H1 (cell line): ENCODE measurements around the gene SAMMSON. TPM values are rescaled to one million over a fixed set of nuclear protein-coding genes. Genes with fewer than 3 reads are reported as not detected.

ENCODE experiments used
- CTCF ChIA-PET: fragments of 300-600 bp; sonication (Branson Sonifier 250); formaldehyde crosslinking; loops from one replicate; lab custom pipeline; 2021; ENCODE audit not compliant: partially characterized antibody; lab: Charles Lee
- POLR2A ChIA-PET: fragments of 300-600 bp; sonication (Branson Sonifier 250); formaldehyde crosslinking; loops from one replicate; lab custom pipeline; 2021; ENCODE audit warnings: inconsistent platforms; ENCODE audit not compliant: partially characterized antibody; lab: Charles Lee
- DNase-seq, 2 experiments: peaks; one replicate each; pipeline versions ENCODE4 v3.0.0 to v3.0.0-alpha.2; 2010 to 2022; ENCODE audit warnings: low spot score in 2 of 2, low read depth in 1 of 2, mixed read lengths in 1 of 2
- FAIRE-seq: peaks from 2 replicates; lab custom pipeline; 2011; peaks lifted over from hg19 to GRCh38; lab: Jason Lieb, UNC
- H2AFZ ChIP-seq: 2 replicates; pipeline ENCODE4 v1.8.1; 2012; ENCODE audit warnings: low read length, inconsistent platforms
- H2AK5ac ChIP-seq: 2 replicates; pipeline ENCODE4 v1.6.1; 2013; ENCODE audit warnings: low read depth, low read length
- H2BK120ac ChIP-seq: replicated peaks from 2 replicates; pipeline ENCODE3; 2013; ENCODE audit warnings: low read depth, low read length, inconsistent platforms
- H2BK12ac ChIP-seq: 2 replicates; pipeline ENCODE4 v1.6.1; 2013; ENCODE audit warnings: low read depth, low read length
- H2BK15ac ChIP-seq: 2 replicates; pipeline ENCODE4 v1.6.1; 2013; ENCODE audit warnings: low read length
- H2BK20ac ChIP-seq: 2 replicates; pipeline ENCODE4 v1.6.1; 2013; ENCODE audit warnings: low read length
- H2BK5ac ChIP-seq: 2 replicates; pipeline ENCODE4 v1.6.1; 2013; ENCODE audit warnings: low read depth, low read length
- H3K14ac ChIP-seq: 2 replicates; pipeline ENCODE4 v1.6.1; 2013; ENCODE audit warnings: inconsistent platforms; ENCODE audit not compliant: insufficient read length
- H3K18ac ChIP-seq: 2 replicates; pipeline ENCODE4 v1.6.1; 2013; ENCODE audit warnings: low read length; ENCODE audit errors: extremely low read depth
- H3K23ac ChIP-seq: 2 replicates; pipeline ENCODE4 v1.6.1; 2013; ENCODE audit warnings: inconsistent platforms; ENCODE audit not compliant: insufficient read length
- H3K23me2 ChIP-seq: 2 replicates; pipeline ENCODE4 v1.6.1; 2013; ENCODE audit warnings: low read depth, low read length
- H3K27ac ChIP-seq: 2 replicates; pipeline ENCODE4 v1.6.1; 2011; ENCODE audit warnings: low read depth, low read length, inconsistent platforms
- H3K27me3 ChIP-seq, 4 experiments: replicated peaks in 1 of 4; 1 replicate in 1 of 4; 2 replicates in 3 of 4; pipeline versions ENCODE4 v1.6.1 to v1.8.1; 2011 to 2013; ENCODE audit warnings: low read length in 3 of 4, mild to moderate bottlenecking in 3 of 4, inconsistent platforms in 2 of 4, mixed read lengths in 2 of 4, moderate library complexity in 1 of 4; ENCODE audit not compliant: control insufficient read depth in 3 of 4, insufficient read depth in 3 of 4; ENCODE audit errors: extremely low read depth in 1 of 4
- H3K36me3 ChIP-seq, 4 experiments: 2 replicates each; pipeline versions ENCODE4 v1.6.1 to v1.8.1; 2011 to 2013; ENCODE audit warnings: mild to moderate bottlenecking in 4 of 4, low read length in 3 of 4, moderate library complexity in 2 of 4, control low read depth in 1 of 4, inconsistent platforms in 1 of 4; ENCODE audit not compliant: insufficient read depth in 4 of 4, control insufficient read depth in 2 of 4
- H3K4ac ChIP-seq: replicated peaks from 2 replicates; pipeline ENCODE3; 2013; ENCODE audit warnings: low read length, low read depth, mixed read lengths, inconsistent platforms; ENCODE audit not compliant: insufficient read length
- H3K4me1 ChIP-seq, 4 experiments: replicated peaks in 1 of 4; 1 replicate in 1 of 4; 2 replicates in 3 of 4; pipeline versions ENCODE4 v1.6.1 to v1.8.1; 2011 to 2013; ENCODE audit warnings: low read length in 3 of 4, inconsistent platforms in 2 of 4, mixed read lengths in 1 of 4; ENCODE audit not compliant: insufficient read depth in 4 of 4, control insufficient read depth in 3 of 4
- H3K4me2 ChIP-seq, 2 experiments: 2 replicates each; pipeline versions ENCODE4 v1.6.1 to v1.8.1; 2011 to 2013; ENCODE audit warnings: low read depth in 2 of 2, low read length in 2 of 2, control low read depth in 1 of 2, inconsistent platforms in 1 of 2, mild to moderate bottlenecking in 1 of 2; ENCODE audit not compliant: insufficient read depth in 1 of 2
- H3K4me3 ChIP-seq, 4 experiments: fragments of 200-600, 300-600 bp in 1 of 4; sonication (generic), shearing (Covaris generic), sonication (Bioruptor Twin) in 1 of 4; 2 replicates each; pipeline versions ENCODE4 v1.5.1 to v1.8.1; 2011 to 2016; ENCODE audit warnings: low read length in 4 of 4, low read depth in 3 of 4, control low read depth in 2 of 4, inconsistent platforms in 2 of 4, mild to moderate bottlenecking in 2 of 4, mixed read lengths in 1 of 4, moderate library complexity in 1 of 4; ENCODE audit not compliant: insufficient read depth in 2 of 4; ENCODE audit errors: extremely low read depth in 1 of 4
- H3K56ac ChIP-seq: replicated peaks from 2 replicates; pipeline ENCODE3; 2013; ENCODE audit warnings: low read depth, mild to moderate bottlenecking, mixed read lengths, low read length, inconsistent platforms; ENCODE audit not compliant: insufficient read length
- H3K79me1 ChIP-seq: 2 replicates; pipeline ENCODE4 v1.6.1; 2013; ENCODE audit warnings: low read depth, low read length, control low read depth
- H3K79me2 ChIP-seq, 2 experiments: 2 replicates each; pipeline versions ENCODE4 v1.6.1 to v1.8.1; 2012 to 2013; ENCODE audit warnings: low read length in 2 of 2, mild to moderate bottlenecking in 2 of 2, inconsistent platforms in 1 of 2; ENCODE audit not compliant: insufficient read depth in 2 of 2, control insufficient read depth in 1 of 2
- H3K9ac ChIP-seq, 4 experiments: replicated peaks in 1 of 4; 1 replicate in 1 of 4; 2 replicates in 3 of 4; pipeline versions ENCODE4 v1.6.1 to v1.8.1; 2011 to 2013; ENCODE audit warnings: low read depth in 3 of 4, low read length in 3 of 4, control low read depth in 2 of 4, mild to moderate bottlenecking in 2 of 4, moderate library complexity in 2 of 4, inconsistent platforms in 1 of 4; ENCODE audit errors: extremely low read depth in 1 of 4
- H3K9me3 ChIP-seq, 2 experiments: 2 replicates each; pipeline versions ENCODE4 v1.6.1 to v1.8.1; 2012 to 2013; ENCODE audit warnings: mild to moderate bottlenecking in 2 of 2, moderate library complexity in 2 of 2, control low read depth in 1 of 2, inconsistent platforms in 1 of 2, low read depth in 1 of 2, low read length in 1 of 2, mixed read lengths in 1 of 2; ENCODE audit not compliant: insufficient read depth in 2 of 2
- H4K20me1 ChIP-seq, 2 experiments: replicated peaks in 1 of 2; 2 replicates each; pipeline versions ENCODE3 to v1.8.1; 2011 to 2013; ENCODE audit warnings: inconsistent platforms in 2 of 2, low read length in 2 of 2, mild to moderate bottlenecking in 1 of 2; ENCODE audit not compliant: insufficient read depth in 2 of 2, control insufficient read depth in 1 of 2
- H4K5ac ChIP-seq: 2 replicates; pipeline ENCODE4 v1.6.1; 2013; ENCODE audit warnings: low read length, low read depth, mixed read lengths, inconsistent platforms; ENCODE audit not compliant: insufficient read length
- H4K8ac ChIP-seq: 2 replicates; pipeline ENCODE4 v1.8.0; 2013; ENCODE audit warnings: mild to moderate bottlenecking, moderate library complexity, low read length, inconsistent platforms; ENCODE audit not compliant: insufficient read depth; ENCODE audit errors: extremely low read depth
- H4K91ac ChIP-seq: replicated peaks from 2 replicates; pipeline ENCODE3; 2013; ENCODE audit warnings: low read length, mixed read lengths, inconsistent platforms; ENCODE audit not compliant: insufficient read length
- CHD1 ChIP-seq: IDR thresholded peaks from 2 replicates; pipeline ENCODE4 v1.6.1; 2012; ENCODE audit warnings: low read depth, low read length, improper control_type of control experiment
- NANOG ChIP-seq: IDR thresholded peaks from 2 replicates; pipeline ENCODE4 v1.6.1; 2011; ENCODE audit warnings: low read length, low read depth, mild to moderate bottlenecking, inconsistent platforms; ENCODE audit not compliant: insufficient read depth, poor library complexity, severe bottlenecking
- PHF8 ChIP-seq: fragments of 200-600 bp; sonication (generic); conservative IDR thresholded peaks from 2 replicates; pipeline ENCODE4 v1.7.1; 2012; ENCODE audit warnings: low read depth, mild to moderate bottlenecking, inconsistent platforms, low read length, moderate library complexity
- SP1 ChIP-seq: IDR thresholded peaks from 2 replicates; pipeline ENCODE4 v1.6.1; 2011; ENCODE audit warnings: low read depth, low read length
- SP4 ChIP-seq: IDR thresholded peaks from 2 replicates; pipeline ENCODE4 v1.6.1; 2012; ENCODE audit warnings: low read length, inconsistent platforms
- SRF ChIP-seq: IDR thresholded peaks from 2 replicates; pipeline ENCODE4 v1.6.1; 2011; ENCODE audit warnings: mild to moderate bottlenecking, low read depth, low read length, moderate library complexity
- WGBS, 2 experiments: shearing (Covaris generic) in 1 of 2; methylation state at CpG; one replicate each; pipeline versions ENCODE4 v1.1.6 to v1.1.7; 2013 to 2015; ENCODE audit warnings: low lambda C conversion rate in 2 of 2, mixed read lengths in 2 of 2, inconsistent platforms in 1 of 2, low coverage in 1 of 2, missing lambda C conversion rate in 1 of 2; ENCODE audit not compliant: insufficient replicate concordance in 2 of 2, insufficient coverage in 1 of 2, insufficient read length in 1 of 2; ENCODE audit errors: extremely low coverage in 1 of 2, missing lambda C conversion rate in 1 of 2; 5-methylcytosine and 5-hydroxymethylcytosine counted together
- polyA plus RNA-seq, 7 experiments: library from polyadenylated mRNA; depleted of rRNA in 3 of 7; stranded (reverse) in 5 of 7; unstranded in 2 of 7; fragments of >200 nt in 5 of 7; fragments of 200-250 nt in 2 of 7; gene quantifications; 1 replicate in 5 of 7; 2 replicates in 1 of 7; 4 replicates in 1 of 7; pipeline versions ENCODE4 v1.2.1 to v1.2.3, GENCODE V29; 2011 to 2013; ENCODE audit warnings: missing spikeins in 2 of 7, mixed read lengths in 2 of 7
- total RNA-seq: library from RNA; stranded (reverse); fragmentation: NEBNext Ultra II Directional; extraction: Animal tissue kit (Norgen Biotek cat#: 25700); gene quantifications from 2 replicates; pipeline ENCODE4 v1.2.1, GENCODE V29; 2021
- TF ChIP-seq, protein P1 (sequence below): IDR thresholded peaks from 2 replicates; pipeline ENCODE4 v1.6.1; 2011; ENCODE audit warnings: low read length, improper control_type of control experiment

Gene SAMMSON
- total and polyA plus RNA-seq, 2 of the 8 experiments (the other 6 are each of a cell fraction or from before 2014, with no cell fraction given): not detected

DNA sequence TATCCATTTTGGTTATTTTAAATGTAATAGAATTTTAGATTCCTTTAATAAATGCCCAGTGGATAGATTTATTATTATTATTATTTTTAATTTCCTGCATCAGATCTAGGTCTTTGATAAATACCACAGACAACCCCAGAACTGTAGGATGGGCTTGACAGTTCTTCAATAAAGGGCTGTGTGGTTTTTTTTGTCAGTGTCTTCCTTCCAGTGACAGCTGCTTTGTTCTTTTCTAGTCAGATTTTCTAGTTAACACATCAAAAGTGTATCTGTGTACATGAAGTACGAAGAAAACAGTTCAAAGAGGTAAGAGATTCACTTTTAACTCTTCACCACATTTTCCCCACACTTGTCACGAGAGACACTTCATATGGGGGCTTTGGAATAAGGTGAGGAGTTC is 120.3 kb downstream of the SAMMSON start:
- Histone ChIP-seq H2BK120ac (no peak overlapping the region), H2BK20ac (no peak overlapping the region), H3K4me3 (no peak overlapping the region), H3K23me2 (no peaks in the 10 kb centered on the region)
- no peak for TF ChIP-seq CHD1
- TF ChIP-seq SP4: no peak
- no peak for TF ChIP-seq PHF8
- TF ChIP-seq NANOG: no peak
- TF ChIP-seq SP1: no peak
- TF ChIP-seq SRF: no peak
- TF ChIP-seq, protein P1, sequence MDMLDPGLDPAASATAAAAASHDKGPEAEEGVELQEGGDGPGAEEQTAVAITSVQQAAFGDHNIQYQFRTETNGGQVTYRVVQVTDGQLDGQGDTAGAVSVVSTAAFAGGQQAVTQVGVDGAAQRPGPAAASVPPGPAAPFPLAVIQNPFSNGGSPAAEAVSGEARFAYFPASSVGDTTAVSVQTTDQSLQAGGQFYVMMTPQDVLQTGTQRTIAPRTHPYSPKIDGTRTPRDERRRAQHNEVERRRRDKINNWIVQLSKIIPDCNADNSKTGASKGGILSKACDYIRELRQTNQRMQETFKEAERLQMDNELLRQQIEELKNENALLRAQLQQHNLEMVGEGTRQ: no peak
- TF ChIP-seq, all 59 proteins: peak for 0
- 94% methylated on average over 2 of the region's 2 CpGs; no CpG with 5 or more reads in 1 of the 2 experiments for WGBS, 2 experiments
- Histone ChIP-seq H3K23ac (no peak overlapping the region), H3K14ac (no peak overlapping the region), H3K9me3 (0 out of 4 replicates have a peak, but pooled peaks cover 4 to 9% of the 10 kb centered on the region in 2 experiments), H3K4me2 (no peak overlapping the region), H3K27ac (no peak overlapping the region), H3K27me3 (0 out of 7 replicates have a peak, but pooled peaks cover 0 to 3% (median 0%) of the 10 kb centered on the region in 4 experiments), H2BK15ac (no peak overlapping the region), H3K18ac (no peak overlapping the region), H4K8ac (no peak overlapping the region), H4K5ac (no peak overlapping the region), H3K36me3 (no peaks in the 10 kb centered on the region), H2AK5ac (no peak overlapping the region), H3K4me1 (no peaks in the 10 kb centered on the region), H4K20me1 (no peaks in the 10 kb centered on the region), H3K79me1 (no peaks in the 10 kb centered on the region), H4K91ac (no peak overlapping the region), H2BK12ac (no peak overlapping the region), H3K79me2 (no peaks in the 10 kb centered on the region), H3K4ac (no peak overlapping the region), H2AFZ (no peak overlapping the region), H3K56ac (no peak overlapping the region), H3K9ac (no peak overlapping the region), H2BK5ac (no peak overlapping the region)
- ChIA-PET POLR2A (no interaction called here), CTCF (interaction anchor here (0.7 to 11.5 kb wide), 31 partner anchors 11 to 634 kb away, joined by 3 to 121 read pairs (median 5); no protein-coding TSS in a partner anchor)
- FAIRE-seq (no peak), DNase-seq (no peak)
